GM19035 (cell line): Measurements from ENCODE around the gene ADD1.
A peak's percentile ranks its signal among the peaks of the same experiment; 100 is the strongest.

Source experiments
- ATAC-seq: cut with Tn5 transposase; IDR thresholded peaks from one replicate; pipeline ENCODE4 v1.9.1; 2021; ENCODE audit not compliant: unreplicated experiment

ADD1 gene

DNA sequence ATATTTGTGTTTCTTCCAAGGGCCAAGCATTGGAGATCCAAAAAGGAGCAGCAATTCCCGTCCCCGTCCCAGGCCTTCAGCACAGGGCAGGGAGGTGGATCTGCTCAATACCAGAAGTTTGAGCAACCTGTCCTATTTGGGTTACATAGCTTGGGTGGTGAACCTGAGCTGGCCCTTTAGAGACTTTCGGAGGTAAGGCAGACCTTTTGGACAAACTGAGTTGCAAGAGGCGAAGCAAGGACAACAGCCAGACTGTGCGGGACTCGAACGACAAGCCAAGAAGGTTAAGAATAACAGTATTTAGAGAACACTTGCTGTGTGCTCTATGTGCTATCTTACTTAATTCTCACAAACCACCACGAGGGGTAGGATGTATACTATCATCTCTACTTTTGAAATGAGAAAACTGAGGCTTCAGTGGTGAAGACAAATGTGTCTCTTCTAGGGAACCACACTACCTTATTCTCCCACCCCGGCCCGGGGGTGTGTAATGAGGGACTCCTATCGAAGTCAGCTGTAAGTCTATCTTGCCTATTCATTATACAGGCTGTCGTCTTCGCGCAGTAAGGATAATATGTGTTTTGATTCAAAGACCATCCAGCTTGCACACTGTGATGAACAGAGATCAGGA, 118.3 kb downstream of the ADD1 start:
- ATAC-seq: no peak

DNA sequence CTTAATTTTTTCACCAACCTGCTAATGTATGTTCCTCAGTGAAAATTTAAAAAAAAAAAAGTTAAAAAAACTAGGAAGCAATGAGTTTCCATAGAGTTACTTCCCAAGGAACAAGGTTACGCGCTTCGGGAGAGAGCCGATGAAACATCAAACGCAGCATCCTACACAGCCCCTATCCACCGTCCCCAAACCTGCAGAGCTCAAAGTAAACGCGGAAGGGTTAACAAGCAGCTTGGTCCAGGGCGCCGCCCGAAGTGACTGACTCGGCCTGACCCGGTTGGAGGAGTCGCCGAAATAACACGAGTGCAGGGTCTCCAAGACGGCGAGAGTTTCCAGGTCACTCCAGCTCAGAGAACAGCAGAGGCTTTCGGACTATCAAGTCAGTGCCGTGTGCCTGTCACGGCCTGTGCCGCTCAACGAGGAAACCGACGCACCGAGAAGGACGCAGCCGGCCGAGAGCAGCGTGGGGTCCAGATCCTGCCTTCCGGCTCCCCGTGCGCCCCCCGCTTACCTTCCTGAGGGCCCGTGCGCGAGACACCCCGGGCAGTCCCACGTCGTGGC, 119.0 kb downstream of the ADD1 start:
- ATAC-seq: peak; percentile 33

DNA sequence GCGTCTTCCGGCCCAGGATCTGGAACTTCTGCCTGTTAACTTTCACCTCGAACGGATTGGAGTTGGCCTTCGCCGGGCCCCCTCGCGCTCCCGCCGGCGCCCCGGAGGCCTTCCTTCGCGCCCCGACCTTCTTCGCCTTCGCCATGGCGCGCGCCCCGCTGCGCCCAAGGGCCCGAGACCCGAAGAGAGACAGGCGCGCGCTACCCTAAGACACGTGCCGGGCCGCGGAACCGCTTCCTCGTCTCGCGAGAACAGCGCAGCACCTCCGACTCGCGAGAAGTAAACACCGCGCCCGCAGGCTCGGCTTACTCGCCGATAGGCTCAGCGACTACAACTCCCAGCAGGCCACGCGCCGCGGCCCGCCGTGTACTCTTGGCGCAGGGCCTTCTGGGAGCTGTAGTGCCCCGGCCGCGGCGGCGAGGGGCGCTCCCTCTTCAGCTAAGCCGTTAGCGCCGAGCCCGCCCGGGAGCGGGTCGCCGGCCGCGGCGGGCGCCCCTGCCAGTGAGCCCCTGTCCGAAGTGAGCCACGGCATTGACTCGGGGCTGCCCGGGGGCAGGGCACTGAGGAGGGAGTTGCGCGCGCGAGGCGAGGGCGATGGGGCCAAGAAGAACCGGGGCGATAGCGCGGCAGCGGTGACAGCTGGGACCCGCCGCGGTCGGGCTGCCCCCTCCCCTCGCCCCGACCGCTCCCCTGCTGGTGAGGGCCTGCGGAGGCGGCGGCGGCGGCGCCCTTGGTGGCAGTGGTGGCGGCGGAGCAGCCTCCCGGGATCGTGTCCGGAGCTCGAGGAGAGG, 119.7 kb downstream of the ADD1 start, which contains the start of the genes GRK4 and NOP14:
GRK4 (plus strand) TSS at position 397 of the 791 bp plus-strand sequence. CDS start 500 bp downstream, outside the sequence.
NOP14 (minus strand) TSS at position 232 of the 791 bp plus-strand sequence; CDS start at position 145, 87 bp downstream.
- ATAC-seq: peak; percentile 88

DNA sequence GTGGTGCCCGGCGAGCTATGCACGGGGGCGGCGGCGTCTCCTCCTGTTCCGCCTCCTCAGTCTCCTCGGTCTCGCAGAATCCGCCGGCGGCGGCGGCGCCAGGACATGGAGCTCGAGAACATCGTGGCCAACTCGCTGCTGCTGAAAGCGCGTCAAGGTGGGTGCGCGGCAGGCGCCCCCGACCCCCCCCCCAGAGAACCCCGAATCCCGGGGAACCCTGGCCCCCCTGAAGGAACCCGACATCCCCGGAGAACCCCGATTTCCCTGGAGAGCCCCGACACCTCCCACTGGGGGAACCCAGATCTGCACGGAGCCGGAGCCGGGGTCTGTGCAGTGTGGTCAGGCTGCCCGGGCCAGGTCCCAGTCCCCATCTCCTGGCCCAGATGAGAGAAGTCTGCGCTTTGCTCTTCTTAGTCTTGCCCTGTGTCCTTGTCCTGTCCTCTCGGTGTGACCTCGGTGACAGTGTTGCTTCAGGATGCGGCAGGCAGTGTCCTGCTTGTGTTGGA, 120.4 kb downstream of the ADD1 start:
- ATAC-seq: peak; percentile 35

DNA sequence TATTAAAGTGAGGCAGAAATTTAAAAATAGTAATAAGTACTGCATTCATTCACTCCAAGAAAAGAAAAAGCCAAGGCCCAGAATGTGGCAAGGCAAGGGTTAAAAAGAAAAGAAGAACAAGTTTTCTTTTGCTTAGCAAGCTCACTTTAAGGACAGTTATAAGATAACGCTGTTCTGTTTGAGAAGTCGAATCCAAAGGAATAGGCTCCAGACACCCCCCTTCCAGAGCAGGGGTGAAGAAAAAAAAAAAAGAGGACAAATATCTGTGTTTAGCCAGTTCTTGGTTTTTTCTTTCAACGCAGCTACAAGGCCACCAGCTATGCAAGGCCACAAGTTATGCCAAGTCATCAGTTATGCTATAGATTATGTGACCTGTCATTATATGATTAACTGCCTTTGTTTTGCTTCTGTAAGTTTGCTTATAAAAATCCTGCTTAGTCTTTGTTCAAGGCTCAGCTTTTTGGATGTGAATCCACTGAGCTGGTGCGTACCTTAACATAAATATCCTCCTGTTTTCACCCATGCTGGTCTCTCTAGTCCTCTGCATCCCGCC, 121.1 kb downstream of the ADD1 start:
- no peak for ATAC-seq

DNA sequence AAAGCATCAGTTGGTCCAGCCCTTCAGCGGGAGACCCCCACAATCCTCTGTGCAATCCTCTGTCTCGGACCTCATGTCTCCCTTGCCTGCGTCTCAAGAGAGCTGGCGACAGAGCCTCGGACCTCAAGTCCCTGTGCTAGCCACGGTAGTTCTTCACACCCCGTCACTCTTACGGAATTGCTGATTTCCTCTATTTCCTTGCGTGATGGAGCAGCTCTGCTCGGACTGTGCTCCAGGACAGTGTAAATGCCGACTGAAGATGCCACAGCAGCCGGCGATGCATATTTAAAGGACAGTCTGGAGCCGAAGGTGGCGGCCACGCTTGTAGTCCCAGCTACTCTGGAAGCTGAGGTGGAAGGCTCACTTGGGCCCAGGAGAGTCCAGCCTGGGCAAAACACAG, 121.6 kb downstream of the ADD1 start:
- no peak for ATAC-seq

DNA sequence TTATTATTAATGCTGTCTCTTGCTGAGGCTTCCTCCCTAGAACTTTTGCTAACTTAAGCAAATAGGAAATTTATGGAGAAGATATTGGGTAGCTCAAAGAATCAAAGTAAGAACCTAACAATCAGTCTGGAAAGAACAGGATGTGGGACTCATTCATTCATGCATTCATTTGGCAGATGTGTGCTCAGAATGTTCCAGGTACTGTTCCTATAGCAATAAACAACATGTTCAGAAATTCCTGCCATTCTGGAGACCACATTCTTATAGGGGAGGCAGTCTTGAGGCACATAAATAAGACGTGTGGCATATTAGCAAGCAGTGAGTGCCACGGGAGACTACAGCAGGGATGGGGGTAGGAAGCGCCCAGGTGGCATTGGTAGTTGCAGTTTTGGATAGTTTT, 124.7 kb downstream of the ADD1 start:
- no peak for ATAC-seq

DNA sequence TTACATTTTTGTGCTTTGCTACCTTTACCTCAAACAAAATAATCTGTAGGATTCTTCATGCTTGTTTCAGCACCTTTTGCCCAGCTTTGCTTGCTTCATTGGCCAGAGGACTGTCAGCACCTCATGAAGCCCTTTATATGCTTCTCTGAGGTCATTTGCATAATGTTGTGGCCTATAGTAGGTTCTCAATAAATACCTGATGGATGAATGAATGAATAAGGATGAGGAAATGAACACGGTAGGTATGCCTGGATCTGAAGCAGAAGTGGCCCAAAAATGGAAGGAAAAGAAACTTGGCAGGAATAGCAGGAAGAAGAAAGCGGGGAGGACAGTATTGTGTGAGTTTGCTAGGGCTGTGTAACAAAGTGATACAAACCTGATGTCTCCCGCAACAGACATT, 127.6 kb downstream of the ADD1 start:
- ATAC-seq: no peak

DNA sequence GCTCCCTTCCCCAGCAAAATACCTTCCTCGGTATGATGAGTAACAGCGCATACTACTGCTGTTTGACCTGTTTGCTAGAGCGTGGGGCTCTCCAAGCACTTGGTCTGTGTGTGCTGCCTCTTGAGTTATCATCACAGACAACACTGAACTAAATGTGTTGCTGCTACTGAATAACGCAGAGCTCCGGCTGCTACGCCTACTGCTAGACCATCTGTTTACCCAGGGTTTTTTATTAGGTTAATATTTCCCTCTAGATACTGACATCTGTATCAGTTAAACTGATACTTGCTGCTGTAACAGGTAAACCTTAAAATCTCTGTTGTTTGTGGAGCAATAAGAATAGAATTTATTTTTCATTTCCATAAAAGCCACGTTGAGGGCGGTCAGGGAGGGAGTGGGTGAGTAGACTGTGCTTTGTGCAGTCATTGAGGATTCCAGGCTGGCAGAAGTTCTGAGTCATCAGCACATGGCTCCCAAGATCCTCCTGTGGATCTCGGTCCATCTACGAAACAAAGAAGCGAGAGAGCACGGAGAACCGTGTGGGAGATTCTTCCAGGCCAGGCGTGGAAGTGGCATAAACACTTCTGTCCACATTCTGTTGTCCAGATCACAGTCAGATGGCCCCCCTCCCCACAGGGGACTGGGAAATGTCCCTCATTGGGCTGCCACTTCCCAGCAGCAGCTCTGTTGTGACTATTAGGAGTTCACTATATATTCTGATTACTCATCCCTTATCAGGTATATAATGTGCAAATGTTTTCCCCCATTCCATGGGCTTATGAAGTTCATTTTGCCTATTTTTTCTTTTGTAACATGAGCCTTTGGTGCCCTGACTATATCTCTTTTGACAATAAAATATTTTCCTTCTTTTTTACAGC, 133.8 kb downstream of the ADD1 start:
- no peak for ATAC-seq
